Calu3 (cell line): ENCODE results near the gene EIF3I. TPM values are rescaled to one million over a fixed set of nuclear protein-coding genes. Genes with fewer than 3 reads are reported as not detected.

ENCODE experiments used
- BruUV-seq: library from RNA; stranded (reverse); fragments of 400-500 nt; replicated peaks from 2 replicates; lab custom pipeline; 2021; lab: Mats Ljungman, UMichigan
- CTCF ChIA-PET: fragments of 300-600 bp; sonication (Branson Sonifier 250); formaldehyde crosslinking; loops from one replicate; lab custom pipeline; 2022; ENCODE audit warnings: antibody characterized with exemption; lab: Charles Lee
- DNase-seq: peaks from one replicate; pipeline ENCODE4 v3.0.0; 2022
- H3K27ac Mint-ChIP-seq: one replicate; pipeline ENCODE4 v1.8.0; 2022; ENCODE audit warnings: mixed read lengths; ENCODE audit not compliant: unreplicated experiment
- H3K27me3 Mint-ChIP-seq: one replicate; pipeline ENCODE4 v1.8.0; 2022; ENCODE audit warnings: mixed read lengths; ENCODE audit not compliant: unreplicated experiment
- H3K36me3 Mint-ChIP-seq: one replicate; pipeline ENCODE4 v1.8.0; 2022; ENCODE audit warnings: mild to moderate bottlenecking, moderate library complexity, mixed read lengths; ENCODE audit not compliant: insufficient read depth, unreplicated experiment
- H3K4me1 Mint-ChIP-seq: one replicate; pipeline ENCODE4 v1.8.0; 2022; ENCODE audit warnings: mild to moderate bottlenecking, low read depth, mixed read lengths; ENCODE audit not compliant: unreplicated experiment
- H3K4me3 Mint-ChIP-seq: one replicate; pipeline ENCODE4 v1.8.0; 2022; ENCODE audit warnings: mild to moderate bottlenecking, low read depth, moderate library complexity, mixed read lengths; ENCODE audit not compliant: unreplicated experiment
- H3K9me3 Mint-ChIP-seq: one replicate; pipeline ENCODE4 v1.8.0; 2022; ENCODE audit warnings: low read depth, mixed read lengths; ENCODE audit not compliant: unreplicated experiment
- intact Hi-C: fragments of 100-400 bp; cut with micrococcal nuclease; formaldehyde crosslinking; loops from one replicate; pipeline ENCODE4 v1.10.0; 2022; ENCODE audit not compliant: unreplicated experiment
- total RNA-seq: library from RNA; stranded (reverse); gene quantifications from 2 replicates; pipeline ENCODE4 v1.2.3, GENCODE V29; 2022
- TF ChIP-seq, protein P1 (sequence below): fragments of 200-600 bp; IDR thresholded peaks from one replicate; pipeline ENCODE4 v1.8.0; 2022; ENCODE audit warnings: antibody characterized with exemption; ENCODE audit not compliant: unreplicated experiment

The EIF3I gene
- total RNA-seq, 1 experiment from 2014 or later, result 178 TPM

DNA sequence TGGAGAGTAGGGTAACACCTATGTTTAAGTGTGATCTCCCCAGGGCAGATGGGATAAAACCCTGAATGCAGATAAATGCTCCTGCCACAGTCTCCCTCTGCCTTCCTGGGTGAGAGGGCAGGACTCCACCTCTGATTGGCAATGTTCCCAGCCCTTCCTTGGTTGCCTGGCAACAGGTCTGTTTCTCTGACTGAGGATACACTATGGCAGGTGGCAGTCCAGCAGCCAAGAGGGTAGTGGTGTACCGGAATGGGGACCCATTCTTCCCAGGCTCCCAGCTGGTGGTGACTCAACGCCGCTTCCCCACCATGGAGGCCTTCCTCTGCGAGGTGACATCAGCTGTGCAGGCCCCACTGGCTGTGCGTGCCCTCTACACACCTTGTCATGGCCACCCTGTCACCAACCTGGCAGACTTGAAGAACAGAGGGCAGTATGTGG, 13.3 kb upstream of the EIF3I start, which contains the start of gene DCDC2B:
DCDC2B (plus strand) TSS at position 199 of the 438 bp plus-strand sequence; CDS start at position 204, 5 bp downstream.
- TF ChIP-seq, protein P1, sequence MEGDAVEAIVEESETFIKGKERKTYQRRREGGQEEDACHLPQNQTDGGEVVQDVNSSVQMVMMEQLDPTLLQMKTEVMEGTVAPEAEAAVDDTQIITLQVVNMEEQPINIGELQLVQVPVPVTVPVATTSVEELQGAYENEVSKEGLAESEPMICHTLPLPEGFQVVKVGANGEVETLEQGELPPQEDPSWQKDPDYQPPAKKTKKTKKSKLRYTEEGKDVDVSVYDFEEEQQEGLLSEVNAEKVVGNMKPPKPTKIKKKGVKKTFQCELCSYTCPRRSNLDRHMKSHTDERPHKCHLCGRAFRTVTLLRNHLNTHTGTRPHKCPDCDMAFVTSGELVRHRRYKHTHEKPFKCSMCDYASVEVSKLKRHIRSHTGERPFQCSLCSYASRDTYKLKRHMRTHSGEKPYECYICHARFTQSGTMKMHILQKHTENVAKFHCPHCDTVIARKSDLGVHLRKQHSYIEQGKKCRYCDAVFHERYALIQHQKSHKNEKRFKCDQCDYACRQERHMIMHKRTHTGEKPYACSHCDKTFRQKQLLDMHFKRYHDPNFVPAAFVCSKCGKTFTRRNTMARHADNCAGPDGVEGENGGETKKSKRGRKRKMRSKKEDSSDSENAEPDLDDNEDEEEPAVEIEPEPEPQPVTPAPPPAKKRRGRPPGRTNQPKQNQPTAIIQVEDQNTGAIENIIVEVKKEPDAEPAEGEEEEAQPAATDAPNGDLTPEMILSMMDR, result no peak
- CTCF ChIA-PET, result interaction anchor here (0.5 kb wide), 1 partner anchor 753 kb away, joined by 3 read pairs; no protein-coding TSS in a partner anchor
- Mint-ChIP-seq H3K4me1 (peaks cover 10% of the 10 kb centered on the region), H3K27ac (peak within 1 kb of the TSS; percentile 72), H3K4me3 (no peak within 1 kb of the TSS), H3K36me3 (peaks cover 72% of the 10 kb centered on the region), H3K9me3 (no peaks in the 10 kb centered on the region), H3K27me3 (no peaks in the 10 kb centered on the region)
- peak; percentile 91 for DNase-seq
- no TSS peak for BruUV-seq
- intact Hi-C loops, result no loop called here

DNA sequence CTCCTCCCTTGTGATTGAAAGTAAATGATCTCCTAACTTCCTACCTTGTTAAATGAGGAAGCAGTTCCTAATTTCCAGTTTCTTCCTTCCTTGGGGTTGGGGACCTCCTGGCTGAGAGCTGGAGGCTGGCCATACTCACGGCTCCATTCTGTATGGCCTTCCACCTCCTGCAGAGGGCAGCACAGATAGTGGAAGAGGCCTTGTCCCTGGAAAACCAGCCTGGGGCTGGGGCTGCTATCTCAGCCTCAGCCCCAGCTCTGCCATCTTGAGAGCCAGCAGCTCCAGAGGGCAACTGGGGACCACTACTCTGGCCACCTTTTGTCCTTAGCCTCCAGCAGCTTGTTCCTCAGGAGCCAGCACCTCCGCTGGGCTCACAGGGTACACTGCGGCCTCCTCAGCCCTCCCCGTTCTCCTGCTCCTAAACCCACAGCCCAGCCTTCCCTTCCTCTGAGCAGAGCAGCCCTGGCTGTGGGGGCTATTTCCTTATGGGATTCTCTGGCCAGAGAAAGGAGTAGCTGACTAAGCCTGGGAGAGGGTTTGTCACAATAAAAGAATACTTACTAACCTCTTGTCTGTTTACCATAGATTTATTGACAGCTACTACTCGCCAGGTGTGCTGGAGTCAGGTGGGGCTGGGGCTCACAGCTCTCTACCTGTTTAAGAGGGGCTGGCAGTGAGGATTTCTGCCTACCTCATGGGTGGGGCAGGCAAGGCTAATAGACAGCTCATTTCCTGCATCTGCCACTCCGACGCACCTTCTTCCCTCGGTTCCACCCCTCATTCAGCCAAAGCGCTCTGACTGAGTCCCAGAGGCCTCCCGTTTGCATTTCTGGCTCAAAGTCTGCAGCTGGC, 6.4 kb upstream of the EIF3I start:
- Mint-ChIP-seq H3K4me1 (peaks cover 5% of the 10 kb centered on the region), H3K36me3 (peaks cover 66% of the 10 kb centered on the region), H3K27ac (no peak overlapping the region), H3K9me3 (no peaks in the 10 kb centered on the region), H3K27me3 (no peaks in the 10 kb centered on the region), H3K4me3 (no peak overlapping the region)
- peak; percentile 74 for DNase-seq
- intact Hi-C loops, result loop anchor here (1.0 to 5.0 kb wide), 2 partner anchors 100 to 196 kb away; no protein-coding TSS in a partner anchor
- BruUV-seq, result no TSS peak
- CTCF ChIA-PET, result interaction anchor here (0.8 to 2.4 kb wide), 6 partner anchors 20 to 179 kb away, joined by 3 to 13 read pairs (median 6); partner anchors contain the start of gene BSDC1
- TF ChIP-seq, protein P1, result peak; percentile 68

DNA sequence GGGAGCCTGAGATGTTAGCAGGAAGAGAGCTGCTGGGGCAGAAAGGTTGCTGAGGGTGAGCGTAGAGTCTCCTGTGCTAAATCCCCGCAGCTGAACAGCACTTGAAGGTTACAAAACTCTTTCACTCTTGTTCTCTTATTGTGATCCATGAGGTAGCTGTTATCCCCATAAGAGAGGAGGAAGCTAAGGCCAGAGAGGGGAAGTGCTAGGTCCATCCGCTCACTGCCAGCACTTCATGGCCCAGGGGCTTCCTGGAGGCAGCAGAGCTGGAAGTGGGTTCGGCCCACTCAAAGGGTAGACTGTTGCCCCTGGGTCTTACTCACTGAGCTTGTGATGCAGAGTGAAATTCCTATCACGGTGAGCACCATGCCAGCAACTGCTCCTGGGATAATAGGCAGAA, 5.6 kb upstream of the EIF3I start:
- H3K4me1 Mint-ChIP-seq, result peaks cover 12% of the 10 kb centered on the region
- TF ChIP-seq, protein P1, result no peak
- H3K4me3 Mint-ChIP-seq, result no peak overlapping the region
- CTCF ChIA-PET, result interaction anchor here (1.5 to 2.4 kb wide), 3 partner anchors 100 to 178 kb away, joined by 4 to 13 read pairs (median 12); partner anchors contain the start of gene BSDC1
- intact Hi-C loops, result loop anchor here (5.0 kb wide), 1 partner anchor 196 kb away; no protein-coding TSS in a partner anchor
- no peak overlapping the region for H3K27ac Mint-ChIP-seq
- BruUV-seq, result no TSS peak
- no peak for DNase-seq
- H3K36me3 Mint-ChIP-seq, result peaks cover 66% of the 10 kb centered on the region
- no peaks in the 10 kb centered on the region for H3K27me3 Mint-ChIP-seq
- H3K9me3 Mint-ChIP-seq, result no peaks in the 10 kb centered on the region

DNA sequence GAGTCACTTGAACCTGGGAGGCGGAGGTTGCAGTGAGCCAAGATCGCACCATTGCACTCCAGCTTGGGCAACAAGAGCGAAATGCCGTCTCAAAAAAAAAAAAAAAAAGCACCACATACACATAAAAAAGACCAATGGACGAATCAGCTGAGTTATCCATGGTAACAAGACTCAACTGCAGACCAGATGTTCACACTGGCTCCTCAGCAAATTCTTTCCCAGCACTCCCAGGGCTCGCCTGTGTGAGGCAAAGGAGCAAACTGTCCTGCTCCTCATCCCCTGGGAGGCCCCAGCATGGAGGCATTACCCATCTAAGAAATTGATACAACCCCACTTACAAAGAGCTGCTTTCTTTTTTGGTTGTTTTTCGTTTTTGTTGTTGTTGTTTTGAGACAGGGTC, 3.2 kb upstream of the EIF3I start:
- CTCF ChIA-PET, result no interaction called here
- H3K27me3 Mint-ChIP-seq, result no peaks in the 10 kb centered on the region
- intact Hi-C loops, result loop anchor here (5.0 kb wide), 1 partner anchor 193 kb away; no protein-coding TSS in a partner anchor
- TF ChIP-seq, protein P1, result no peak
- H3K4me3 Mint-ChIP-seq, result no peak overlapping the region
- no TSS peak for BruUV-seq
- H3K36me3 Mint-ChIP-seq, result peaks cover 71% of the 10 kb centered on the region
- no peak overlapping the region for H3K27ac Mint-ChIP-seq
- no peak for DNase-seq
- no peaks in the 10 kb centered on the region for H3K9me3 Mint-ChIP-seq
- H3K4me1 Mint-ChIP-seq, result peaks cover 22% of the 10 kb centered on the region
